ENCODE data around the gene KRTAP10-8. TPM values are rescaled to one million over a fixed set of nuclear protein-coding genes. Genes with fewer than 3 reads are reported as not detected.

KRTAP10-8 gene
- total and polyA plus RNA-seq, 8 donors = not detected

GRCh38 chr21:44613386-44614155, 1.7 kb downstream of the KRTAP10-8 start:
- no peak for DNase-seq

GRCh38 chr21:44614161-44614631, 2.3 kb downstream of the KRTAP10-8 start:
- no peak for DNase-seq
- Histone ChIP-seq H3K9me3 (peaks cover 4 to 31% (median 25%) of the 10 kb centered on the region in 4 donors), H3K27me3 (peaks cover 0 to 49% (median 0%) of the 10 kb centered on the region in 3 donors), H3K36me3 (no peaks in the 10 kb centered on the region), H3K4me3 (no peak overlapping the region), H3K4me1 (no peaks in the 10 kb centered on the region), H3K27ac (no peak overlapping the region)
- TF ChIP-seq EP300 (IDR thresholded peaks at IDR 0.05) (no peak), POLR2AphosphoS5 (IDR thresholded peaks at IDR 0.05) (no peak), POLR2A (IDR thresholded peaks at IDR 0.05) (no peak), CTCF (IDR thresholded peaks at IDR 0.05) (no peak)
- 78 to 83% (median 80%) methylated on average over 13 to 20 of the region's 20 CpGs for WGBS, 5 donors
- intact Hi-C loops (cut with DNase I; ENCODE audit: low total_unique reads) = no loop called here

More at GRCh38 chr21:44613386-44614155, 1.7 kb downstream of the KRTAP10-8 start:
- peaks cover 0 to 49% (median 0%) of the 10 kb centered on the region in 3 donors for H3K27me3 ChIP-seq
- intact Hi-C loops (cut with DNase I; ENCODE audit: low total_unique reads) = no loop called here
- H3K36me3 ChIP-seq = no peaks in the 10 kb centered on the region
- no peak overlapping the region for H3K4me3 ChIP-seq
- TF ChIP-seq POLR2AphosphoS5 (IDR thresholded peaks at IDR 0.05) (no peak), POLR2A (IDR thresholded peaks at IDR 0.05) (no peak), CTCF (IDR thresholded peaks at IDR 0.05) (no peak), EP300 (IDR thresholded peaks at IDR 0.05) (no peak)
- no peaks in the 10 kb centered on the region for H3K4me1 ChIP-seq
- peaks cover 4 to 34% (median 28%) of the 10 kb centered on the region in 4 donors for H3K9me3 ChIP-seq
- no peak overlapping the region for H3K27ac ChIP-seq
- WGBS, 5 donors = 85 to 89% (median 87%) methylated on average over 18 to 26 of the region's 26 CpGs

- H3K36me3 ChIP-seq = no peaks in the 10 kb centered on the region
- no peaks in the 10 kb centered on the region for H3K4me1 ChIP-seq
- peaks cover 0 to 49% (median 0%) of the 10 kb centered on the region in 3 donors for H3K27me3 ChIP-seq
- H3K4me3 ChIP-seq = no peak overlapping the region
- no peak overlapping the region for H3K27ac ChIP-seq
- TF ChIP-seq EP300 (IDR thresholded peaks at IDR 0.05) (no peak), CTCF (IDR thresholded peaks at IDR 0.05) (no peak), POLR2A (IDR thresholded peaks at IDR 0.05) (no peak), POLR2AphosphoS5 (IDR thresholded peaks at IDR 0.05) (no peak)
- DNase-seq = no peak
- intact Hi-C loops (cut with DNase I; ENCODE audit: low total_unique reads) = no loop called here
- H3K9me3 ChIP-seq = peaks cover 4 to 23% (median 19%) of the 10 kb centered on the region in 4 donors
- 82 to 87% (median 87%) methylated on average over 28 of the region's 28 CpGs for WGBS, 5 donors
Observed at GRCh38 chr21:44614961-44615391, 3.1 kb downstream of the KRTAP10-8 start.

GRCh38 chr21:44615466-44615865, 3.6 kb downstream of the KRTAP10-8 start:
- TF ChIP-seq POLR2AphosphoS5 (IDR thresholded peaks at IDR 0.05) = no peak
- no peak for TF ChIP-seq CTCF (IDR thresholded peaks at IDR 0.05)
- TF ChIP-seq POLR2A (IDR thresholded peaks at IDR 0.05) = no peak
- TF ChIP-seq EP300 (IDR thresholded peaks at IDR 0.05) = no peak
- H3K36me3 ChIP-seq = no peaks in the 10 kb centered on the region
- H3K27me3 ChIP-seq = peaks cover 0 to 49% (median 0%) of the 10 kb centered on the region in 3 donors
- no peaks in the 10 kb centered on the region for H3K4me1 ChIP-seq
- peaks cover under 1 to 21% (median 14%) of the 10 kb centered on the region in 4 donors for H3K9me3 ChIP-seq
- no peak overlapping the region for H3K27ac ChIP-seq
- H3K4me3 ChIP-seq = no peak overlapping the region
- 70 to 83% (median 79%) methylated on average over 8 of the region's 8 CpGs for WGBS, 5 donors
- no peak for DNase-seq
- intact Hi-C loops (cut with DNase I; ENCODE audit: low total_unique reads) = no loop called here
